ENCODE measurements around the gene BRWD1. TPM values are rescaled to one million over a fixed set of nuclear protein-coding genes. Genes with fewer than 3 reads are reported as not detected.

Gene BRWD1
- total RNA-seq: 43.9 TPM
- 9.1 TPM for polyA plus RNA-seq (ENCODE audit: insufficient read depth, low read depth, low replicate concordance)
- long read RNA-seq, donor 1, transcript BRWD1-202 (5 exons, 2,495 nt): major isoform, 9 of 9 reads
- long read RNA-seq, donor 1, partial matches to known transcripts: 0 of 9 reads
- long read RNA-seq, donor 1, other reads (novel, unspliced or antisense): 0 of 9 reads
- long read RNA-seq, donor 2, transcript BRWD1-202 (5 exons, 2,495 nt): major isoform, 5 of 5 reads
- long read RNA-seq, donor 2, partial matches to known transcripts: 0 of 5 reads
- long read RNA-seq, donor 2, other reads (novel, unspliced or antisense): 0 of 5 reads
- long read RNA-seq, donor 3, transcript BRWD1-202 (5 exons, 2,495 nt): major isoform, 11 of 291 reads
- long read RNA-seq, donor 3, partial matches to known transcripts: 274 of 291 reads
- long read RNA-seq, donor 3, other reads (novel, unspliced or antisense): 6 of 291 reads
- long read RNA-seq, donor 4, transcript BRWD1-202 (5 exons, 2,495 nt): major isoform, 5 of 5 reads
- long read RNA-seq, donor 4, partial matches to known transcripts: 0 of 5 reads
- long read RNA-seq, donor 4, other reads (novel, unspliced or antisense): 0 of 5 reads
- long read RNA-seq, donor 5: 0 reads
- long read RNA-seq, donor 6, partial matches to known transcripts: 0 of 3 reads
- long read RNA-seq, donor 6, other reads (novel, unspliced or antisense): 0 of 3 reads
- long read RNA-seq, donor 7, full-length matches to known transcripts: 20 of 39 reads
- long read RNA-seq, donor 7, partial matches to known transcripts: 11 of 39 reads
- long read RNA-seq, donor 7, other reads (novel, unspliced or antisense): 8 of 39 reads
- long read RNA-seq, donor 8, transcript BRWD1-202 (5 exons, 2,495 nt): major isoform, 5 of 5 reads
- long read RNA-seq, donor 8, partial matches to known transcripts: 0 of 5 reads
- long read RNA-seq, donor 8, other reads (novel, unspliced or antisense): 0 of 5 reads
- long read RNA-seq, donor 9, transcript BRWD1-202 (5 exons, 2,495 nt): major isoform, 7 of 7 reads
- long read RNA-seq, donor 9, partial matches to known transcripts: 0 of 7 reads
- long read RNA-seq, donor 9, other reads (novel, unspliced or antisense): 0 of 7 reads
- long read RNA-seq, donor 10, transcript BRWD1-202 (5 exons, 2,495 nt): major isoform, 8 of 8 reads
- long read RNA-seq, donor 10, partial matches to known transcripts: 0 of 8 reads
- long read RNA-seq, donor 10, other reads (novel, unspliced or antisense): 0 of 8 reads

DNA sequence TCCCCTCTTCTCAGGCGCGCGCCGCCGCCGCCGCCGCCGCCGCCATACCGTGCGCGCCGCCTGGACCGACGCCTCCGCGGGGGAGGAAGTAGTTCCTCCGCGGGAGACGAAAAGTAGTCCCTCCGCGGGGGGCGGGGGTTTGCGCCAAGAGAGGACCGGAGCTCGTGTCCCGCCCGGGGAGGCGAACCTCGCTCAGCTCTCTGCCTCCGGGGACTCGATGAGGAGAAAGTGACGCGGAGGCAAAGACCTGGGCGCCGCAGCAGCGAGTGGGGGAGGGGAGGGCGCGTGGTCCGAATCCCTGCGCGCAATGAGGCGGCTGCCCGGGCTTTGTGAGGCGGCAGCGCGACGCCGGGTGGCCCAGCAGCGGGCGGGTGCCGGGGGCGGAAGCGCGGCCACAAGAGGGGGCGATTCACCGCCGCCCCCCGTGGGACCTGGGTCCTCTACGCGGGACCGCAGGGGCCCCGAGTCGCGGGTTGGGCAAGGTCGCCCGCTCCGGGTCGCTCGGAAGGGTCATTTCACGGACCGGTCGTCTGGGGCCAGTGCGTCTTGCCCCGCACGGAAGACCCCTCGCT lies at the start of gene BRWD1:
Gene BRWD1, minus strand, starts transcription at position 62 of the 572 bp plus-strand sequence. CDS start 141 bp downstream, outside the sequence.
- Histone ChIP-seq H3K9me3 (ENCODE audit: control insufficient read depth in 2 of 3, insufficient read depth in 1 of 3, low read length in 3 of 3) (no peaks in the 10 kb centered on the region), H3K4me1 (ENCODE audit: control insufficient read depth in 2 of 3, insufficient read depth in 2 of 3, low read depth in 1 of 3, low read length in 3 of 3) (peaks cover 3 to 18% (median 9%) of the 10 kb centered on the region in 3 donors), H3K27ac (ENCODE audit: low read depth in 2 of 2, low read length in 2 of 2) (peak within 1 kb of the TSS; percentile 97 to 98), H3K9ac (ENCODE audit: low read length in 3 of 3) (peak within 1 kb of the TSS; percentile 55 to 82 (median 77)), H3K4me3 (ENCODE audit: low read length in 3 of 3) (peak within 1 kb of the TSS; percentile 68 to 93 (median 75)), H3K27me3 (ENCODE audit: control insufficient read depth, insufficient read depth, low read length) (no peaks in the 10 kb centered on the region), H3K36me3 (ENCODE audit: control insufficient read depth in 2 of 3, insufficient read depth in 3 of 3, low read length in 3 of 3) (no peaks in the 10 kb centered on the region)
- TF ChIP-seq, protein P1, sequence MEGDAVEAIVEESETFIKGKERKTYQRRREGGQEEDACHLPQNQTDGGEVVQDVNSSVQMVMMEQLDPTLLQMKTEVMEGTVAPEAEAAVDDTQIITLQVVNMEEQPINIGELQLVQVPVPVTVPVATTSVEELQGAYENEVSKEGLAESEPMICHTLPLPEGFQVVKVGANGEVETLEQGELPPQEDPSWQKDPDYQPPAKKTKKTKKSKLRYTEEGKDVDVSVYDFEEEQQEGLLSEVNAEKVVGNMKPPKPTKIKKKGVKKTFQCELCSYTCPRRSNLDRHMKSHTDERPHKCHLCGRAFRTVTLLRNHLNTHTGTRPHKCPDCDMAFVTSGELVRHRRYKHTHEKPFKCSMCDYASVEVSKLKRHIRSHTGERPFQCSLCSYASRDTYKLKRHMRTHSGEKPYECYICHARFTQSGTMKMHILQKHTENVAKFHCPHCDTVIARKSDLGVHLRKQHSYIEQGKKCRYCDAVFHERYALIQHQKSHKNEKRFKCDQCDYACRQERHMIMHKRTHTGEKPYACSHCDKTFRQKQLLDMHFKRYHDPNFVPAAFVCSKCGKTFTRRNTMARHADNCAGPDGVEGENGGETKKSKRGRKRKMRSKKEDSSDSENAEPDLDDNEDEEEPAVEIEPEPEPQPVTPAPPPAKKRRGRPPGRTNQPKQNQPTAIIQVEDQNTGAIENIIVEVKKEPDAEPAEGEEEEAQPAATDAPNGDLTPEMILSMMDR (IDR thresholded peaks at IDR 0.05; ENCODE audit: borderline replicate concordance, extremely low read depth, insufficient read depth): peak; percentile 3
- DNase-seq: peak; percentile 88 to 94 (median 93)
- no peak for FAIRE-seq
- intact Hi-C loops (cut with DNase I): no loop called here

DNA sequence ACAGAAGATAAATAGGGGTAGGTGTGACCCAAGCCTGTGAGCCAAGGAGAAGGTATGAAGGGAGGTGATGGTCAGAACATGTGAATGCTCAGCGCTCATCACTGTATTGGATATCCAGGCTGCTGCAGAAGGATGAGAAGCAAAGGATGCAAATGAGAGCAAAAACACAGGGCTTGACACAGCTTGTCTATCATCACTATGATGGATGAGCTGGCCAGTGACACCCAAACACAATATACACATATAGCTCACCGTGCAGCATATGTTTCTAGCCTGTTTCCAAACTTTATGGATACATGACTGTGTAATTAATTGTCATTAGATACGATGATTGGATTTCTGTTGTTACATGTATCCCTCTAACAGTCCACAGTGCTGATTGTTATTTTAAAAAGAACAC lies 49.3 kb upstream of the BRWD1 start:
- H3K9ac ChIP-seq (ENCODE audit: low read length in 3 of 3): no peak overlapping the region
- no peaks in the 10 kb centered on the region for H3K27me3 ChIP-seq (ENCODE audit: control insufficient read depth, insufficient read depth, low read length)
- H3K27ac ChIP-seq (ENCODE audit: low read depth in 2 of 2, low read length in 2 of 2): no peak overlapping the region
- no peak overlapping the region for H3K4me3 ChIP-seq (ENCODE audit: low read length in 3 of 3)
- TF ChIP-seq, protein P1 (IDR thresholded peaks at IDR 0.05; ENCODE audit: borderline replicate concordance, extremely low read depth, insufficient read depth): no peak
- H3K9me3 ChIP-seq (ENCODE audit: control insufficient read depth in 2 of 3, insufficient read depth in 1 of 3, low read length in 3 of 3): no peaks in the 10 kb centered on the region
- intact Hi-C loops (cut with DNase I): no loop called here
- no peak for DNase-seq
- no peak for FAIRE-seq
- no peaks in the 10 kb centered on the region for H3K36me3 ChIP-seq (ENCODE audit: control insufficient read depth in 2 of 3, insufficient read depth in 3 of 3, low read length in 3 of 3)
- H3K4me1 ChIP-seq (ENCODE audit: control insufficient read depth in 2 of 3, insufficient read depth in 2 of 3, low read depth in 1 of 3, low read length in 3 of 3): no peaks in the 10 kb centered on the region

DNA sequence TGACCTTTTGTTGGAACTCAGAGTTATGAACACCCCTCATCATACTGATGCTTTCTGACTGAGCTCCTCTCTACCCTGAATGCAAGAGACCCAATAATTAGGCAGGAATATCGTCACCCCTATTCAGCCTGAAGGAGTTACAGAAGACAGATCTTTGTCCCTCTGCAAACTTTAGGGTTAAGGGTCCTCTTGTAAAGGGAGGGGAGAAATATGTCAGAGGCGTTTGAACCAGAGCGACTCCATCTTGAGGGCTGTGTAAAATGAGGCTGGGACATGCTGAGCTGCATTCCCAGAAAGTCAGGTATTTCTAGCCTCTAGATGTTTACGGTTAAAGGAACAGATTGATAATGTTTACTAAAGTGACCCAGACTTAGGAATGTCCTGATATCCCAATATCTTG lies 46.0 kb upstream of the BRWD1 start:
- DNase-seq: no peak
- TF ChIP-seq, protein P1 (IDR thresholded peaks at IDR 0.05; ENCODE audit: borderline replicate concordance, extremely low read depth, insufficient read depth): no peak
- intact Hi-C loops (cut with DNase I): no loop called here
- Histone ChIP-seq H3K36me3 (ENCODE audit: control insufficient read depth in 2 of 3, insufficient read depth in 3 of 3, low read length in 3 of 3) (no peaks in the 10 kb centered on the region), H3K9ac (ENCODE audit: low read length in 3 of 3) (no peak overlapping the region), H3K27me3 (ENCODE audit: control insufficient read depth, insufficient read depth, low read length) (no peaks in the 10 kb centered on the region), H3K27ac (ENCODE audit: low read depth in 2 of 2, low read length in 2 of 2) (no peak overlapping the region), H3K4me1 (ENCODE audit: control insufficient read depth in 2 of 3, insufficient read depth in 2 of 3, low read depth in 1 of 3, low read length in 3 of 3) (no peaks in the 10 kb centered on the region), H3K4me3 (ENCODE audit: low read length in 3 of 3) (no peak overlapping the region), H3K9me3 (ENCODE audit: control insufficient read depth in 2 of 3, insufficient read depth in 1 of 3, low read length in 3 of 3) (no peaks in the 10 kb centered on the region)
- FAIRE-seq: no peak
